Mononuclear cell (primary cell): ENCODE data around the gene FOXK1. TPM values are rescaled to one million over a fixed set of nuclear protein-coding genes. Genes with fewer than 3 reads are reported as not detected.
"Not testable (repeated sequence)": the region's sequence is repeated elsewhere in the genome, so short reads cannot be mapped to it uniquely, and the experiment has no call there.

Source experiments
- H3K27me3 ChIP-seq: 2 replicates; pipeline ENCODE4 v1.6.0; 2011; ENCODE audit warnings: low read length, control low read depth; ENCODE audit not compliant: insufficient read depth
- H3K4me1 ChIP-seq: 2 replicates; pipeline ENCODE4 v1.5.1; 2011; ENCODE audit warnings: mild to moderate bottlenecking, low read length, control low read depth; ENCODE audit not compliant: insufficient read depth
- H3K4me3 ChIP-seq: 2 replicates; pipeline ENCODE4 v1.5.1; 2011; ENCODE audit warnings: mild to moderate bottlenecking, low read length, moderate library complexity
- H3K9me3 ChIP-seq: 2 replicates; pipeline ENCODE4 v1.5.1; 2011; ENCODE audit warnings: low read depth, mild to moderate bottlenecking, control low read depth, low read length
- total RNA-seq: library from RNA; depleted of rRNA; stranded (reverse); fragments of >200 nt; gene quantifications from one replicate; pipeline ENCODE4 v1.2.3, GENCODE V29; 2012

Gene FOXK1
- total RNA-seq, 1 donor: 41.5 TPM

DNA sequence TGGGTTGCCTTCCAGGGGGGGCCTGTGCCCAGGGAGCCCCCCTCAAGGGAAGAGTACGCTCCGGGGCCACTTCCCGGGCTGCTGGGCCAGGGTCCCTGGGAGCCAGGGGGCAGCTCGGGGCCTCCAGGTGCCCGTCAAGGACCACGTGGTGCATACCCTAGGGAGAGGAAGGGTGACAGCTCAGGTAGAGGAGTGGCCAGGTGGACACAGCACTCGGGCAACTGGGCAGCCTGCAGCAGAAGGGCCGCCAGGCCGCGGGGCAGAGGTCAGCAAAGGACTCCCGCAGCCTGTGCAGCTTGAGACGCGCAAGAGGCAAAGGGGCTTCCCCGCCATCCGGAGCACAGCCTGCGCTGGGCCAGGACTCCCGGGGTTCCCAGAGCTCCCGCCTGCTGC is 119.7 kb downstream of the FOXK1 start:
- peaks cover 5% of the 10 kb centered on the region for H3K4me1 ChIP-seq
- no peaks in the 10 kb centered on the region for H3K9me3 ChIP-seq
- H3K4me3 ChIP-seq: no peak overlapping the region
- no peaks in the 10 kb centered on the region for H3K27me3 ChIP-seq

DNA sequence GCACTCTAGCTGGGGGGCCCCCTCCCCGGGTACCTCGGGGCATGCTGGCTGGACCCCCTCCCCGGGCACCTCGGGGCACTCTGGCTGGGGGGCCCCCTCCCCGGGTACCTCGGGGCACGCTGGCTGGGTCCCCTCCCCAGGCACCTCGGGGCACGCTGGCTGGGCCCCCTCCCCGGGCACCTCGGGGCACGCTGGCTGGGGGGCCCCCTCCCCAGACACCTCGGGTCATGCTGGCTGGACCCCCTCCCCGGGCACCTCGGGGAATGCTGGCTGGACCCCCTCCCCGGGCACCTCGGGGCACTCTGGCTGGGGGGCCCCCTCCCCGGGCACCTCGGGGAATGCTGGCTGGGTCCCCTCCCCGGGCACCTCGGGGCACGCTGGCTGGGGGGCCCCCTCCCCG is 120.5 kb downstream of the FOXK1 start:
- not testable (repeated sequence) for H3K4me1 ChIP-seq, H3K27me3 ChIP-seq, H3K4me3 ChIP-seq, H3K9me3 ChIP-seq

DNA sequence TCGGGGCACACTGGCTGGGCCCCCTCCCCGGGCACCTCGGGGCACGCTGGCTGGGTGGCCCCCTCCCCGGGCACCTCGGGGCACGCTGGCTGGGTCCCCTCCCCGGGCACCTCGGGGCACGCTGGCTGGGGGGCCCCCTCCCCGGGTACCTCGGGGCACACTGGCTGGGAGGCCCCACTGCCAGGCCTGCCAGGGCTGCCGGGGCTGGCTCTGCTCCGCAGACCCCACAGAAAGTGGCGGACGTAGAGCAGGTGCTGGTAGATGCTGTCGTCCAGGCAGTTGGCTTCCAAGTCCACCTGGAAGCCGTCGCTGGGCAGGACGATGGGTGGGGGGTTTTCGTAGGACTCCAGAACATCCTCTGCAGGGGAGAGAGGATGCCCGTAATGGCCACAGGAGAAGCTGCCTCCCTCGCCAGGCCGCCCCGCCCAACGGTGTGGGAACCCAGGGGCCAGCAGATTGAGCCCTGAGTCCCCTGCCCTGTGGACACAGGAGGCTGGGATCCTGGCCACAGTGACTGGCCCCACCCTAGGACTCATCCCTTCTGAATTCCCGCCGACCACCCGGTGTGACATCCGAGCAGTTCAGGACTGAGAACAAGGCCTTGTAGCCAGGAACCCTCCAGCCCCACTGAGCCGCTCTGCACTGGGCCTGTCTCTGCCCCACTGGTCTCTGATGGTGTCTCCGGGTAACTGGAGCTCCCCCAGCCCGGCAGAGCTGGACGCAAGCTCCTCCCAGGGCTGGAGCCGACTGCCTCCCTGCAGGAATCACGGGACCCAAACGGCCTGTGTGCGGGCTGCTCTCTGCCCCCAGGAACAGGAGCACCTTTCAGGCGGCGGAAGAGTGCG is 121.5 kb downstream of the FOXK1 start:
- Histone ChIP-seq H3K27me3 (no peaks in the 10 kb centered on the region), H3K4me1 (no peaks in the 10 kb centered on the region), H3K9me3 (no peaks in the 10 kb centered on the region), H3K4me3 (no peak overlapping the region)

DNA sequence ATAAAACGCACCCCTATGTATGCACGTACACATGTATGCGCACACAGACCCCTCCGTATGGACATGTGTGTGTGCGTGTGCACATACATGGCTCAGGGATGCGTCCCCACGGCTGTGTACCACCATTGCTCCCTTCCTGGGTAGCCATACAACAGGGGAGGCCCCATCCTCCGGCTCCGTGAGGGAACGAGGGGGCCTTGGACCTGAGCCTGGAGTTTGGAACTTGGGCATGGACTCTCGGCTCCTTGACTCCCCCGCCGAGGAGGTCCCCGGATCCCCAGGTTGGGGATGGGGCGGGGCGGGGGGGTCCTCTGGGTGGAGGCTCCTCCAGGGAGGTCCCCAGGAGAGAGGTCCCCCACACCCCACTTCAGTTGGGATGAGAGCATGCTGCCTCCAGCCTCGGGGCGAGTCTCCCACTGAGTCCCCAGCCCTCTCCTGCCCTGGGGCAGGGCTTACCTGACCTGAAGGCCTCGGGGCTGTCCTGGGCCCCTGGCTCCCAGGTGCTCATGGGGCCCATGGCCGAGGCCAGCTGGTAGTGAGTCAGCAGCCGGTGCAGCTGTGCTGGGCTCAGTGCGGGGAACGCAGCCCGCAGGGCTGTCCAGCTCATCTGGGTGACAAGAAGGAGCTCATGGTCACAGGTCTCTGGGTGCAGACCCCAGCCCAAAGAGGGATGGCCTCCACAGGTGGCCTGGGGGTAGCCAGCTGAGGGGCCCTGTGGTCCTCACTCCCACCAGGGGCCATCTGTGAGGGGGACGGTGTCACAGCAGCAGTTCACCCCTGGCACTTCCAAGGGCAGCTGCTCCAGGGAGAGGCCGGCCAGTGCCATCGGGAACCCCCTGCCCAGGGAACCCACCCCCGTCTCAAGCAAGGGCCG is 123.3 kb downstream of the FOXK1 start:
- H3K9me3 ChIP-seq: no peaks in the 10 kb centered on the region
- H3K27me3 ChIP-seq: peaks cover 3% of the 10 kb centered on the region
- peaks cover 7% of the 10 kb centered on the region for H3K4me1 ChIP-seq
- H3K4me3 ChIP-seq: no peak overlapping the region

DNA sequence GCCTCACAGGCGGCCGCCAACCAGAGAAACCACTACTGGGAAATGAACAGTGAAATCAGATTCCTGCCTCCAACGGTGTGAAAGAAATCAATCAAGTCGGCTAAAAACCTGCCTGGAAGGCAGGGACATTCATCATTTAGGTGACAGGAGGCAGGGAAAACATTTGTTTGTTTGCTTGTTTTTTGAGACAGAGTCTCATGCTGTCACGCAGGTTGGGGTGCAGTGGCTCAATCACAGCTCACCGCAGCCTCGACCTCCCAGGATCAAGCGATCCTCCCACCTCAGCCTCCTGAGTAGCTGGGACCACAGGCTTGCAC is 123.8 kb downstream of the FOXK1 start:
- peaks cover 3% of the 10 kb centered on the region for H3K27me3 ChIP-seq
- H3K4me1 ChIP-seq: peaks cover 7% of the 10 kb centered on the region
- no peaks in the 10 kb centered on the region for H3K9me3 ChIP-seq
- H3K4me3 ChIP-seq: no peak overlapping the region

DNA sequence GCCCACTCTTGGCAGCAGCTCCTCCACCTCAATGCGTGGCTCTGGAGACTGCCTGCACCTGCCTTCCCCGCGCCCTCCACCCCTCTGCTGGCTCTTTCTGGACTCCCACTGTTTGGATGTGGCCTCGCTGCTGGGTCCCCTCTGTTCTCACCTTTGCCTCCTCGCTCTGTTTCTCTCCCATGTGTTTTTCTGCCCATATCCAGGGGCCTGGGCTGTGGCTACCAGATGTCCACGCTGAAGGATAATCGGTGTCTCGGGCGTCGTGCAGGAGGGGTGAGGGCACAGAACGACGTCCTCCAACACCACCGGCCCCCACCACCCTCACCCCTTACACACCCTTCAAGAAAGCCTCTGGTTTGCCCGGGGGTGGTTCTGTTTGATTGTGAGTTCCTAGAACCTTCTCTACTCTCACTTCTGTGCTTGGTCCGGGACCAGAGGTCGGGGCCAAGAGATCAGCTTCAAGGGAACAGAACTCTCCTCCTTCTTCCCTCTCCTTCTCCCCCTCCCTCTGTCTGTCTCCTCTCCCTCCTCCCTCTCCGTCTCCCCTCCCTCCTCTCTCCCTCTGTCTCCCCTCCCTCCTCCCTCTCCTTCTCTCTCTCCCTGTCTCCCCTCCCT is 125.0 kb downstream of the FOXK1 start:
- no peaks in the 10 kb centered on the region for H3K9me3 ChIP-seq

DNA sequence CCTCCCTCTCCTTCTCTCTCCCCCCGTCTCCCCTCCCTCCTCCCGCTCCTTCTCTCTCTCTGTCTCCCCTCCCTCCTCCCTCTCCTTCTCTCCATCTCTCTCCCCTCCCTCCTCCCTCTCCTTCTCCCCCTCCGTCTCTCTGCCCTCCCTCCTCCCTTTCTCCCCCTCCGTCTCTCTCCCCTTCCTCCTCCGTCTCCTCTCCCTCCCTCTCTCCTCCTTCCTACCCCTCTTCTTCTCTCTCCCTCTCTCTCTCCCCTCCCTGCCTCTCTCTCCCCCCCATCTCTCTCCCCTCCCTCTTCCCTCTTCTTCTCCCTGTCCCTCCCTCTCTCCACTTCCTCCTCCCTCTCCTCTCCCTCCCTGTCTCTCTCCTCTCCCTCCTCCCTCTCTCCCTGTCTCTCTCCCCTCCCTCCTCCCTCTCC is 125.5 kb downstream of the FOXK1 start:
- Histone ChIP-seq H3K9me3 (no peaks in the 10 kb centered on the region), H3K27me3 (peaks cover 3% of the 10 kb centered on the region), H3K4me1 (peaks cover 7% of the 10 kb centered on the region), H3K4me3 (no peak overlapping the region)

More for the DNA sequence above, 125.0 kb downstream of the FOXK1 start:
- H3K4me1 ChIP-seq: peaks cover 7% of the 10 kb centered on the region
- H3K27me3 ChIP-seq: peaks cover 3% of the 10 kb centered on the region
- H3K4me3 ChIP-seq: no peak overlapping the region

DNA sequence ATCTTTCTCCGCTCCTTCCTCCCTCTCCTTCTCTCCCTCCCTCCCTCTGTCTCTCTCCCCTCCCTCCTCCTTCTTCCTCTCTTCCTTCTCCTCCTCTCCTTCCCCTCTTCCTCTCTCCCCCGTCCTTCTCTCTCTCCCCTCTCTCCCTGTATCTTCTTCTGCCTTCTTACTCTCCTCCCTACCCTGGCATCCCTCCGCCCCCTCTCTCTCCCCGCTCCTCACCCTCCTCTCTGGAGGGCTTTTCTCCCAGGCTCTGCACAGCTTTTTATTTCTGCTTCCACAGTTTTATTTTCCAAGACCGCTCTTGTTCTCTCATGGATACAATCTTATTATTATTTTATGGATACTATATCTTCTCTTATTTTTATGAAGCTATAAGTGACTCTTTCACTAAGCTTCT is 125.9 kb downstream of the FOXK1 start:
- peaks cover 3% of the 10 kb centered on the region for H3K27me3 ChIP-seq
- no peak overlapping the region for H3K4me3 ChIP-seq
- peaks cover 7% of the 10 kb centered on the region for H3K4me1 ChIP-seq
- no peaks in the 10 kb centered on the region for H3K9me3 ChIP-seq

DNA sequence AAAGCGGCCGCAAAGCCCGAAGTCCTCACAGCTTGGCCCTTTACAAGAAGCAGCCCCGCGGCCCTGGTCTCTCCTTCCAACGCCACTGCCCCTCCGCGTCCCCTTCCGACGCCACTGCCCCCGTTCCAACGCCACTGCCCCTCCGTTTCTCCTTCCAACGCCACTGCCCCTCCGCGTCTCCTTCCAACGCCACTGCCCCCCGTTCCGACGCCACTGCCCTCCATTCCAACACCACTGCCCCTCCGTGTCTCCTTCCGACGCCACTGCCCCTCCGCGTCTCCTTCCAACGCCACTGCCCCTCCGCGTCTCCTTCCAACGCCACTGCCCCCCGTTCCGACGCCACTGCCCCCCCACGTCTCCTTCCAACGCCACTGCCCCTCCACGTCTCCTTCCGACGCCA is 126.5 kb downstream of the FOXK1 start:
- peaks cover 7% of the 10 kb centered on the region for H3K4me1 ChIP-seq
- peaks cover 3% of the 10 kb centered on the region for H3K27me3 ChIP-seq
- no peak overlapping the region for H3K4me3 ChIP-seq
- no peaks in the 10 kb centered on the region for H3K9me3 ChIP-seq

DNA sequence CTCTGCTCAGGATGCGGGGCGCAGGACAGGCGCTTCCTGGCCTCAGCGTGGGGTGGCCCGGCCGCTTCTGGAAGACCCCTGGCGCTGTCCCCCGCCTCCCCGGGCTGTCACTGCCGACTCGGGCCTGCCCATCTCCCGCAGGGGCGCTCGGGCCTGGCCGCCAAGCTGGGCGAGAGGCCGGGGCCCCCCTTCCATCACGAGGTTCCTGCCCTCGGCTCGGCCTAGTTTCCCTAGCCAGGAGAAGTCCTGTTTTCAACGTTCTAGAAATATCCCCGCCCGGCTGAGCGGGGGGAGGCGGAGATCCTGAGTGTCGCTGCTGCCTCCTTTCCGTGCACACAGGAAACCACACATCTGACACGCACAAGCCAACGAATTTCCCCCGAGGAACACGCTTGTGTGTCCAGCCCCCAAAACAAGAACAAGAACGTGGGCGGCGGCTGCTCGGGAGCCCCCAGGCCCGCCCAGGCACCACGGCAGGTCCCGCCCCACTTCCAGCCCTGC is 127.0 kb downstream of the FOXK1 start:
- peaks cover 3% of the 10 kb centered on the region for H3K27me3 ChIP-seq
- no peak overlapping the region for H3K4me3 ChIP-seq
- H3K4me1 ChIP-seq: peaks cover 7% of the 10 kb centered on the region
- no peaks in the 10 kb centered on the region for H3K9me3 ChIP-seq

DNA sequence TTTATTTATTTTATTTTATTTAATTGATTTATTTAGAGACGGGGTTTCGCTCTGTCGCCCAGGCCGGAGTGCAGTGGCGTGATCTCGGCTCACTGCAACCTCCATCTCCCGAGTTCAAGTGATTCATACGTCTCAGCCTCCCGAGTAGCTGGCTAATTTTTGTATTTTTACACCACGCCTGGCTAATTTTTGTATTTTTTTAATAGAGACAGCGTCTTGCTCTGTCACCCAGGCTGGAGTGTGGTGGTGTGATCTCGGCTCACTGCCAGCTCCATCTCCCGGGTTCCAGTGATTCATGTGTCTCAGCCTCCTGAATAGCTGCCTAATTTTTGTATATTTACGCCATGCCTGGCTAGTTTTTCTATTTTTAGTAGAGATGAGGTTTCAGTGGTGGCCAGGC is 127.6 kb downstream of the FOXK1 start:
- peaks cover 7% of the 10 kb centered on the region for H3K4me1 ChIP-seq
- H3K27me3 ChIP-seq: peaks cover 3% of the 10 kb centered on the region
- H3K9me3 ChIP-seq: no peaks in the 10 kb centered on the region
- no peak overlapping the region for H3K4me3 ChIP-seq

DNA sequence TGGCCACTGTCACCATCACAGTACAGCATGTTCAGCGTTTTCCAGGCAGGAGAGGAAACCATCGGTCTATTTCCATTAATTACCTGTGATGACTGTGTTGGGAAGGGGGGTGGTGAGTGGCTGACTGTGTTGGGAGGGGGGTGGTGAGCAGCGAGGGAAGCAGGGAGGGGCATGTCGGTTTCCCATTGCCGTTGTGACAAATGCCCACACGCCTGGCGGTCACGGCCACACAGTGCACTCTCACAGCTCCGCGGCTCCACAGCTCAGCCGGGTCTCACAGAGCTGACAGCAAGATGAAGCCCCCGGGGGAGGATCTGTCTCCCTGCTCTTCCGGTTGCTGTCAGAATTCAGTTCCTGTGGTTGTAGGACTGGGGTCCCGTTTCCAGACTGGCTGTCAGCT is 132.3 kb downstream of the FOXK1 start:
- Histone ChIP-seq H3K9me3 (no peaks in the 10 kb centered on the region), H3K4me3 (no peak overlapping the region), H3K27me3 (no peaks in the 10 kb centered on the region), H3K4me1 (peaks cover 4% of the 10 kb centered on the region)

DNA sequence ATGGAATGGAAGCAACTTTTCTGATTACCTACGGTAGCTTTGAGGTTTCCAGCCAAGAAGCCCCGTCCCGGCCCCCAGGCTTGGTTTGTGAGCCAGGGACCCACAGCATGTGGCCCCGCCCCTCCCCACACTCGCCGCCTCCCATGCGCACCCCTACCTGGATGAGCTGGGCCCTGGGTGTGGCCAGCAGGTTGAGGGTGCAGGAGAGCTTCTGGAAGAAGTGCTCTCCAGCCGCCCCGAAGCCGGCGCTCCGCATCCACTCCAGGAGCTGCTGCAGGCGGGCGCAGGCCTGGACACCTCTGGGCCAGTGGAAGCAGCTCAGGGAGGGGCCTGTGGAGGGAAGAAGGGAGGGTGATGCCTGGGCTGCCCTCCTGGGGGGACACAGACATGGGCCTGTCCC is 133.0 kb downstream of the FOXK1 start:
- no peaks in the 10 kb centered on the region for H3K9me3 ChIP-seq
- no peaks in the 10 kb centered on the region for H3K27me3 ChIP-seq
- no peaks in the 10 kb centered on the region for H3K4me1 ChIP-seq
- no peak overlapping the region for H3K4me3 ChIP-seq

DNA sequence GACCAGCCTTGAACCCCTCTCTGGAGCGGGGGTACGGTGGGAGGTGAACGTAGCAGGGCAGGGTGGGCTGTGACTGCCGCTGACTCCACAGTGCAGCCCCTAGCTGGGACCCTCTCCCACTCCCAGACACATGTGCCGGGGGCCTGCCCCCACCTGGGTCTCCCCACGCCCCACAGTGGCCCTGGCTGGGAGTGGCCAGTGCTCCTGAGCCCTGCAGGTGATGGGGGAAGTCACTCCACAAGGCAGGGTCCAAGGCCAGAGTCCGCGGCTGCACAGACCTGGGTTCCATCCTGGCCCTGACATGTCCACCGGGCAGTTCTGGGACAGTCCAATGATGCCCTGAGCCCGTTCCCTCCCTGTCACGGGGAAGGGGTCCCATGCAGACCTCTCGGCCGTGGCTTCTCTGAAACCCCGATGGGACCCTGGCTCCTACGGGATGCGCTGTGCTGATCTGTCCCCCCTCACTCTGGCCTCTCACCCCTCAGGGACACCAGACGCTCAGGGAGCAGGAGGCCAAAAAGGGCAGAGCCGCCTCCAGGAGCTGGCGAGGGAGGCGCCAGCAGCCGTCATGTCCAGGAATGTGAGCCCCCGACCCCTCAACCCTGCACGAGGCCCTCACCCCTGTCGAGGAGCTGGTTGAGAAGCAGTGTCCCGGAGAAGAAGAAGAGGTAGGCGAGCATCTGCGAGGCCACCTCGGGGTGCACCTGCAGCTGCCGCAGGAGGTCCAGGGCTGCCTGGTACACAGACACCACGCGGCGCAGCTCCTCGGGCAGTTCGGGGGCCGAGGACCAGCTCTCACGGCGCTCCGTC is 133.7 kb downstream of the FOXK1 start:
- no peaks in the 10 kb centered on the region for H3K9me3 ChIP-seq
- no peak overlapping the region for H3K4me3 ChIP-seq
- no peaks in the 10 kb centered on the region for H3K27me3 ChIP-seq

More for the DNA sequence above, 133.7 kb downstream of the FOXK1 start:
- H3K4me1 ChIP-seq: no peaks in the 10 kb centered on the region
